Stimulated activated CD8-positive, alpha-beta memory T cell treated with anti-CD3 and anti-CD28 coated beads, Interleukin-12 subunit alpha, Interleukin-12 subunit beta, amount 100 ng/mL, for 4 hours (primary cell): ENCODE measurements around the gene CD109.
A peak's percentile ranks its signal among the peaks of the same experiment; 100 is the strongest.

Experiments
- DNase-seq: peaks from one replicate; pipeline ENCODE4 v3.0.0-alpha.2; 2020; ENCODE audit warnings: low read depth

CD109 gene

DNA sequence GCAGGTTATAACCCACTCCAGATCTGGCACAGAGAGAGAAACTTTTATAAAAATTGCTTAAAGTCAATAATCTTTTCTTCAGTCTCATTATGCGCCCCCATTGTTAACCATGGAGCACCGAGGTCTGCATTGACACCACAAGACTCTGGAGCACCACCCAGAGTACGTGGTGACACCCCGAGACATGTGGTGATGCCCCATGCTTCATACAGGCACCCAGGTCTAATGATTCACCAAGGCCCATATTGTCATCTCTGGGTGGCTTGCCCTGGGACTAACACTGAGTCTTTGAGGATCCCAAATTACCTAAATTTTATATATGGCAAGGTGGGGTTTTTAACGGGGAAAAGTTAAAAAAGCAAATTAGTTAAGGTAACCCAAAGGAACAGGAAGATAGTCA lies 31.1 kb downstream of the CD109 start:
- no peak for DNase-seq

DNA sequence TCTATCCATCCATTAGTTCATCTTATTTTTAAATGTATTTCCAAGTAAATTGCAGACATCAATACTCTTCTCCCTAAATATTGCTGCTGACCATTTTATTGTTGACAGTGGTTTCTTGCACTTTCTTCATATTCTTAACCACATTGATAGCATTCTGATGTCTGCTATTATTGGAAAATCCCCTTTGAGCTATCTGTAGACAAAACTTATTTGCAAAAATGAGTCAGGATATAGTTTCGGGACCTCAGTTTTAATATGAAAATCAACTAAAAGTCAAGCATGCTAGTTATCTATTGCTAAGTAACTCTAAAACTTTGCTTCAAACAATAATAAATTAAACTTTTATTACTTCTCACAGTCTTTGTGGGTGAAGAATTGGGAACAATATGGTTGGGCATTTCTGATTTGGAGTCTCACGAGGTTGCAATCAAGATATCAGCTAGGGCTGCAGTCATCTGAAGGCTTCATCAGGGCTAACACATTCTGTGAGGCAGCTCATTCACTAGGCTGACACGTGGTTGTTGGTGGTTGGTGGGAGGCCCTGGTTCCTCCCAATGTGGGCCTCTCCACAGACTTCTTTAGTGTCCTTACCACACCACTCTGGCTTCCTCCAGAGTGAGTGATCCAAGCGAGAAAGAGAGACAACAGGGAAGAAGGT lies 32.7 kb downstream of the CD109 start:
- no peak for DNase-seq

DNA sequence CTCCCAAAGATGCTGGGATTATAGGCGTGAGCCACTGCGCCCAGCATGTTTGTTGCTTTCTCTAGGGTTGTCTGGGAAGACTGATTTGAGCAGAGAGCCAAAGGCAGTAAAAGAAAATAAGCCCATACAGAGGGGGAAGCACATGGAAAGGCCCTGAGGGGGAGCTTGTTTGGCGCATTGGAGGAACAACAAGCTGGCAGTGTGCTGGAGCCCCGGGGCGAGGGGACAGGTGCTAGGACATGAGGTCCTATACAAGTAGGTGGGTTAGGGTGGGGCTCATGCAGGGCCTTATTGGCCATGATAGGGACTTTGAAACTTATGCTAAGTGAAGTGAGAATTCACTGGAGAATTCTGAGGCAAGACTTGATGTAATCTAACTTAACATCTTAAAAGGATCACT lies 35.3 kb downstream of the CD109 start:
- DNase-seq = no peak

GRCh38 chr6:73732845-73733675 lies 37.1 kb downstream of the CD109 start:
- DNase-seq = peak; percentile 25

DNA sequence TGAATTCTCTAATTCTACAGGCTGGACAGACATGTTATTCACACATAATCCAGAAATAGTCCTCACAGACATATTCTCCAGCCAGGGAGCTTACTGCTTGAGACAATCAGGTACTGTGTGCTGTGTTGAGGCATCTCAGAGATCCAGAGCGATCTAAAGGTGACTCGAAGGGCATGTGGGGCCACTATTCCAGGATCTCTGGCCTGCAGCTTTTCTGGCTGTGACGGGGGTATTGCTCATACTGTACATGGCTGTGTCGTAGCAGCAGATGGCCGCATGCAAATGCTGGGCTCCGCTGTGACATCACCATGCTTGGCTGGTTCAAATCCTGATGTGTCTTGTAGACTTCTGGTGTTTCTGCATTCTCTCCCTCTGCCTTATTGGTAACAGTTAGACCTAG lies 37.8 kb downstream of the CD109 start:
- DNase-seq = no peak

DNA sequence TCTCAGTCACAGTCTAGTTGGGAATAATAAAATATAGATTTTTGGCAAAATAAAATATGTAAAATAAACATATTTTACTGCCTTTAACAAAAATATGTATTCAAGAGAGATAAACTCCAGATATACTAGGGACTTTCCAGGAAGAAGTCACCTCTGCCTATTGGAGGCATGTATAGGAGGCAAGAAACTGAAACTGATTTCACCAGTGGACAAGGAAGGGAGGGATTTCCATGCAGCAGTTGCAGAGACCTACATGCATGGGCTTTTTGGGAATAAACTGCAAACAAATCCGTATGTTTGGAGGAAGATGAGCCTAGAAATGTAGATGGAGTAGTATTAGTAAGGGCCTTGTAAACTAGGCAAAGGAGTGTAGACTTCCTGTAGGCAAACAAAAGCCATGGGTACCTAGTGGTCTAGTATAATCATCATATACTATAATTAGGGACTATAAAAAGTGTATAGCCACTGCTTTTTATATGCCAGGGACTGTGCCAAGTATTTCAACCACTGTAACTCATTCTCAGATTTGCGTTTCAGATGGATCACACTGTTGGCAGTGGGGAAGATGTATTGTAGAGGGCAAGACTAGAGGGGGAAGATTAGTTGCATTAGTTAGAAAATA lies 38.9 kb downstream of the CD109 start:
- no peak for DNase-seq

GRCh38 chr6:73738367-73739028 lies 42.5 kb downstream of the CD109 start:
- no peak for DNase-seq

DNA sequence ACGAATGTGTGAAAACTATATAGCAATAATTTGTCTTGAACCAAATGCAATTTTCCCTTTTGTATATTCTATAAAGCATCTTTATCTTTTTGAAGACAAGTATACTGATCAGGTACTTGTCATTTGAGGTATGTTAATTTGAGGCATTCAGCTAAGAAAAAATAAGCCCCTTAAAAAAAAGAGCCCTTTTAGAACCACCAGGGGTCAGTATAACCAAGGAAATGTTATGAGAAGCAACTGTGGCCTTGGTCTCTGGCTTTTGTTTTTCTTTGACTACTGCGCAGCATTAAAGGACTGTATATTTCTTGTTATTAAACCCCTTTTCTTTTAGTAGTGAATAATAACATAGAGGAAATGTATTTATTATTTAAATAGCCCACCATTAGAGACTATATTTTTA lies 43.1 kb downstream of the CD109 start:
- no peak for DNase-seq

- no peak for DNase-seq
These were observed 46.4 kb downstream of the CD109 start for GRCh38 chr6:73742433-73742832.

GRCh38 chr6:73743081-73743480 lies 47.1 kb downstream of the CD109 start:
- no peak for DNase-seq

- no peak for DNase-seq
These were observed 47.6 kb downstream of the CD109 start for GRCh38 chr6:73743556-73743955.

- DNase-seq = no peak
These were observed 50.8 kb downstream of the CD109 start for GRCh38 chr6:73746787-73747186.

- DNase-seq = no peak
These were observed 51.3 kb downstream of the CD109 start for GRCh38 chr6:73747289-73747688.

GRCh38 chr6:73752943-73753342 lies 56.9 kb downstream of the CD109 start:
- DNase-seq = no peak

- no peak for DNase-seq
These were observed 70.0 kb downstream of the CD109 start for GRCh38 chr6:73766040-73766439.

DNA sequence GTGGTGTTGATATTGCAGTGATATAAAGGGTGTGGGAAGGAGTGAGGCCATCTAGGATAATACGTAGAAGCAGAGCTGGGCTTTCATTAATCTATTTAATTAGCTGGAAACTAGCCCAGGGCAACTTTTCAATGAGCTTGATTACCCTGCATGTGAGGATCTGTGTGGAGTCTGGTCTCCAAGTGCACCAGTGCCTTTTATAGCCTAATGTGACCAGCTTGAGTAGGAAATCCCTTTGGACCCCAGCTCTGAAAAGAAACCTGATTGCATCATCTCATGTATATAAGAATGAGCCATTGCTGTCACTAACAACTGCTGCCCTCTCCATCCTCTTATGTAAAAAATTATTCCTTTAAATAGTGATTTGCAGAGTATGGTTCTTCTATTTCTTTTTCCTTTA lies 72.6 kb downstream of the CD109 start:
- DNase-seq = no peak

DNA sequence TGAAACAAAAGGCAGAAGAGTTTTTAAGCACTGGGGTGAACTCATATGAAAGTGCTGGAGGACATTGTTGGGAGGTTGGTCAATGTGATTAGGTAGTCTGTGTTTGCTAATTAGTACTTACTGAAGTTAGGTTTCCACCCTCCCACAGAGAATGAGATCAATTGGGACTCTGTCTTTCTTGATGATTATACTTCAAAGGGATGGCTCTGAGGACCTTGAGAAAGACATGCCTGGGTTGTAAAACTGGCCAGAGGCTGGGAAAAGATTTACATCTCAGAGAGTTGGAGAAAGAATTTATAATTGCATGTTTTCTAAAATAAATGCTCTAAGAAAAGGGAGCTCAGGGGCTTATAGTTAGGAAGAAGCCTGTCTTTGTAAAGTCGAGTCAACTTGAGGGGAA lies 74.0 kb downstream of the CD109 start:
- no peak for DNase-seq

GRCh38 chr6:73774311-73774774 lies 78.3 kb downstream of the CD109 start:
- DNase-seq = no peak

DNA sequence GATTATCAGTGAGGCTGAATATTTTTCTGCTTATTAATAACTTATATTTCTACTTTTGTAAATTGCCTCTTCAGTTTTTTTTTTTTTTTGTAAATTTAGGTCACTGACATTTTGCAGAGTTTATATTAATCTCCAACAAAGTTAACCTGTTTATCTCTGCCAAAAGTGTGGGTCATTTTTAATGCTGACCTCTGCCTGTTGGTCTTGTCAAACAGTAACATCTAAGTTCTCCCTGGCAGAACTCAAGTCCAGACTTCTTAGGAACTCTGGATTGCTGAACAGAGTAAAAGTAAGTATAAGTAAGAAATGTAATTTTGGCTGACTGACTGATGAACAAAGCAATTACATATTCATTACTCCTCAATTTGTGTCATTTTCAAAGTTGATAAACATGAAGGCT lies 83.9 kb downstream of the CD109 start:
- no peak for DNase-seq

GRCh38 chr6:73782911-73783310 lies 86.9 kb downstream of the CD109 start:
- no peak for DNase-seq

GRCh38 chr6:73784726-73785505 lies 88.9 kb downstream of the CD109 start:
- DNase-seq = no peak

GRCh38 chr6:73790574-73790973 lies 94.6 kb downstream of the CD109 start:
- no peak for DNase-seq
